Measurements from ENCODE around the gene PCBP3. TPM values are rescaled to one million over a fixed set of nuclear protein-coding genes. Genes with fewer than 3 reads are reported as not detected.

PCBP3 gene
- polyA plus RNA-seq, 1 experiment: 1.6 TPM

- ChIA-PET POLR2A (no interaction called here), CTCF (no interaction called here)
- no peak overlapping the region for H3K27ac ChIP-seq (ENCODE audit: low read depth, low read length)
- no peak overlapping the region for H3K4me3 ChIP-seq (ENCODE audit: low read depth, low read length)
- no peak for TF ChIP-seq CTCF (IDR thresholded peaks at IDR 0.05; ENCODE audit: low read depth, low read length)
- peaks cover 6% of the 10 kb centered on the region for H3K9me3 ChIP-seq (ENCODE audit: control insufficient read depth, insufficient read depth, low read length)
- peaks cover 27% of the 10 kb centered on the region for H3K27me3 ChIP-seq (ENCODE audit: control insufficient read depth, insufficient read depth, low read length)
- no peak for DNase-seq (ENCODE audit: low read depth, low spot score)
These were observed 14.2 kb upstream of the PCBP3 start for GRCh38 chr21:45629046-45629981.

GRCh38 chr21:45630066-45630694, 13.3 kb upstream of the PCBP3 start:
- Histone ChIP-seq H3K27me3 (ENCODE audit: control insufficient read depth, insufficient read depth, low read length) (peaks cover 27% of the 10 kb centered on the region), H3K9me3 (ENCODE audit: control insufficient read depth, insufficient read depth, low read length) (peaks cover 15% of the 10 kb centered on the region), H3K27ac (ENCODE audit: low read depth, low read length) (no peak overlapping the region), H3K4me3 (ENCODE audit: low read depth, low read length) (no peak overlapping the region)
- ChIA-PET CTCF (no interaction called here), POLR2A (no interaction called here)
- DNase-seq (ENCODE audit: low read depth, low spot score): no peak
- TF ChIP-seq CTCF (IDR thresholded peaks at IDR 0.05; ENCODE audit: low read depth, low read length): no peak

- Histone ChIP-seq H3K27ac (ENCODE audit: low read depth, low read length) (no peak overlapping the region), H3K4me3 (ENCODE audit: low read depth, low read length) (no peak overlapping the region), H3K27me3 (ENCODE audit: control insufficient read depth, insufficient read depth, low read length) (peaks cover 27% of the 10 kb centered on the region), H3K9me3 (ENCODE audit: control insufficient read depth, insufficient read depth, low read length) (peaks cover 22% of the 10 kb centered on the region)
- no peak for DNase-seq (ENCODE audit: low read depth, low spot score)
- no peak for TF ChIP-seq CTCF (IDR thresholded peaks at IDR 0.05; ENCODE audit: low read depth, low read length)
- CTCF ChIA-PET: no interaction called here
- POLR2A ChIA-PET: no interaction called here
These were observed 12.6 kb upstream of the PCBP3 start for GRCh38 chr21:45630876-45631275.

GRCh38 chr21:45631540-45631939, 12.0 kb upstream of the PCBP3 start:
- Histone ChIP-seq H3K9me3 (ENCODE audit: control insufficient read depth, insufficient read depth, low read length) (peaks cover 28% of the 10 kb centered on the region), H3K4me3 (ENCODE audit: low read depth, low read length) (no peak overlapping the region), H3K27me3 (ENCODE audit: control insufficient read depth, insufficient read depth, low read length) (peaks cover 27% of the 10 kb centered on the region), H3K27ac (ENCODE audit: low read depth, low read length) (no peak overlapping the region)
- ChIA-PET POLR2A (no interaction called here), CTCF (no interaction called here)
- DNase-seq (ENCODE audit: low read depth, low spot score): no peak
- TF ChIP-seq CTCF (IDR thresholded peaks at IDR 0.05; ENCODE audit: low read depth, low read length): no peak

- no peak for TF ChIP-seq CTCF (IDR thresholded peaks at IDR 0.05; ENCODE audit: low read depth, low read length)
- no peak for DNase-seq (ENCODE audit: low read depth, low spot score)
- CTCF ChIA-PET: no interaction called here
These were observed 11.4 kb upstream of the PCBP3 start for GRCh38 chr21:45632160-45632559.

More at GRCh38 chr21:45632160-45632559, 11.4 kb upstream of the PCBP3 start:
- Histone ChIP-seq H3K4me3 (ENCODE audit: low read depth, low read length) (no peak overlapping the region), H3K9me3 (ENCODE audit: control insufficient read depth, insufficient read depth, low read length) (peaks cover 32% of the 10 kb centered on the region), H3K27ac (ENCODE audit: low read depth, low read length) (no peak overlapping the region), H3K27me3 (ENCODE audit: control insufficient read depth, insufficient read depth, low read length) (peaks cover 30% of the 10 kb centered on the region)
- POLR2A ChIA-PET: no interaction called here
